Hematopoietic multipotent progenitor cell treated with erythropoietin and hydrocortisone succinate and interleukin-3 and kit ligand, for 6 days (in vitro differentiated cells): ENCODE data around the gene ABLIM2.

Source experiments
- DNase-seq: peaks from one replicate; pipeline ENCODE4 v3.0.0-alpha.2; 2015

ABLIM2 gene

GRCh38 chr4:7917669-7918068 is 240.9 kb downstream of the ABLIM2 start:
- no peak for DNase-seq

DNA sequence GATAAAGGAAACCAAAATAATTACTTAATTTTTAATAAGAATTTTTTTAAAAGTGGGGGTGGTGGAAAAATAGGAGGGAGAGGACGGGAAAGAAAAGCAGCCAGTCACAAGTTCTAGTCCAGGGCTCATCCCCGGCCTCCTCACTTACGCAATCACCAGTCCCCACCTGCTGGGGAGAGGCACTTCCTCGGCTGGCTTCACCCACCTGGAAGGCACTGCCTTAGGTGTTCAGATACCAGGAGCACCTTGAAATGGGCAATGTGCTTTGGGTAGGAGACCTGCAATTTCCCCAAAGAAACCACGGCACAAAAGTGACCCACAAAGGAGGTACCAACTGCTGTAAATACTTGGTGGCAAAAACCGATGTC is 242.8 kb downstream of the ABLIM2 start:
- DNase-seq, result no peak
